HG02759 (cell line): ENCODE data around the gene PTPRH.
"Not testable (repeated sequence)": the region's sequence is repeated elsewhere in the genome, so short reads cannot be mapped to it uniquely, and the experiment has no call there.

Experiments used
- ATAC-seq: cut with Tn5 transposase; IDR thresholded peaks from one replicate; pipeline ENCODE4 v1.9.1; 2021; ENCODE audit warnings: mild to moderate bottlenecking, moderate library complexity; ENCODE audit not compliant: unreplicated experiment

PTPRH gene

GRCh38 chr19:55160128-55160985 lies 48.9 kb downstream of the PTPRH start:
- ATAC-seq, result peak; percentile 67

DNA sequence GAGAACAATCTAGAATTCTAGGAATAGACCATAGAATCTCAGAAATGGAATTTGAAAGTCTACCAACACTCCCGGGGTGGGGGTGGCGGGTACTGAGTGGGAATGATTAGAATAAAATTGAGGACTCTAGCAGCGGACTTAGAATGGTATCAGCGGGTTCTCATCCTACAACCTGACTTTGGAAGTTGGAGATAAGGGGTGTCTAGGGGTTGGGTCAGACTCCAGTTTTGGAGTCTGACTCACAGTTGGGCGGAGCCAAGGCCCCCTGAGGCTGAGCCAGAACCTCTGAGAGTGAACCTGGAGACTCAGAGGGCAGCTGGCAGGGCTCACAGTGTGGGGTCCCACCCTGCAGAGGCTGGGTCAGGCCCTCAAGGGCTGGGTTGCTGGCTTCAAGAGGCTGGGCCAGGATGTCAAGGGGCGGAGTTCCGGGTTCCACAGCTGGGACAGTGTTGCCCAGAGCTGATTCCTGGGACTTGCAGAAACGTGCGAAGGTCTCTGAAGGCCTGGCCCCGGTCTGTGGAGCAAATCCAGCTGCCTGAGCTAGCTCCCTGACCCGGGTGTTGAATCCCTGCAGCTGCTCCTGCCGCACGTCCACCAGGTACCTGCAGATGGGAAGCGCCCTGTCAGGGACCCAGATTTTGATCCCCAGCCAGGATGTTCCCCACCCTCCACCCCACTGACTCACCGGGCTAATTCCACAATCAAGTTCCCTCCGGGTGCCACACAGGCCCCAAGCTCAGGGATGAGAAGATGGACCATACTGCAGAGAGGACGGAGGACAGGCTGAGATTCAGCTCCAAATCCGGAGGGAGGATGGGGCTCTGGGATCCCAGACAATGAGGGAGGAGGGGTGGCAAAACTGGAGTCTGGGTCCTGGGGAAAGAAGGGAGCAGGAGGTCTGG lies 50.2 kb downstream of the PTPRH start:
- no peak for ATAC-seq

DNA sequence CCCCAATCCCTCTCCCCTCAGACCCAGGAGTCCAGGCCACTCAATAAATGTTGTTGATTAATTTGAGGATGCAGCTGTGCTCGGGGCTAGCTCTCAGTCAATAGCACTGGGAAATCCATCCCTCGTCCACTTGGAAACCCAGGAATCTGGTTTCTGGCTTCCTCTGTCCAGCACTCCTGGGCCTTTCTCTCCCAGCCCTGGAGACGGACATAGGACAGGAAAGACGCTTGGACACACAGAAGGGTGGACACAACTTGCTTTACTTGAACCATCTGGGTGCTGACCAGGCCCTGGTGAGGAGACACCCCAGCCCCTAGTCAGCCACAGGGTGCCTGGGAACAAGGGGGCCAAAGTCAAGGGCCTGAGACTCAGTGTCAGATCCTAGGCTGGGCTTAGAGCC lies 50.9 kb downstream of the PTPRH start:
- ATAC-seq, result no peak

- ATAC-seq, result no peak
These were observed 52.0 kb downstream of the PTPRH start, which contains the start of gene TNNI3 for GRCh38 chr19:55157064-55157908. Gene TNNI3, minus strand, starts transcription at chr19:55157732. Its CDS starts 143 bp downstream, at chr19:55157589.

- no peak for ATAC-seq
These were observed 52.9 kb downstream of the PTPRH start for GRCh38 chr19:55156202-55157063.

- ATAC-seq, result not testable (repeated sequence)
These were observed 53.5 kb downstream of the PTPRH start for GRCh38 chr19:55155784-55156183.

DNA sequence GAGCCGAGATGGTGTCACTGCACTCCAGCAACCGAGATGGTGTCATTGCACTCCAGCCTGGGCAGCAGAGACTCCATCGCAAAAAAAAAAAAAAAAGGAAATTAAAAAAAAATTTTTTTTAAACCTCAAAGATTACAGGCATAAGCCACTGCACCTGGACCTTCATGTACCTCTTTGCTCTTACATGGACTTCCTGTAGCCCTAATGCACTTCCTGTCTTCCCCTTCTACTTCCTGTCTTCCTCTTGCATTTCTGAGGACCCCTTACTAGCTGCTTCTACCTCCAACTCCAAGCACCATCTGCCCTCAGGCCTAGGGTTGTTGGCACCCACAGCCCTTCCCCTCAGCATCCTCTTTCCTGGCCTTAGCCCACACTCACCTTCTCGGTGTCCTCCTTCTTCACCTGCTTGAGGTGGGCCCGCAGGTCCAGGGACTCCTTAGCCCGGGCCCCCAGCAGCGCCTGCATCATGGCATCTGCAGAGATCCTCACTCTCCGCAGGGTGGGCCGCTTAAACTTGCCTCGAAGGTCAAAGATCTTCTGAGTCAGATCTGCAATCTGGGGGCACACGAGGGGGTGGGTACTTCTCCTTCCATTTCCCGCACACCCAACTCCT lies 55.5 kb downstream of the PTPRH start:
- no peak for ATAC-seq

GRCh38 chr19:55152017-55152416 lies 57.3 kb downstream of the PTPRH start:
- no peak for ATAC-seq

- no peak for ATAC-seq
These were observed 60.0 kb downstream of the PTPRH start, which contains the start of gene TNNT1 for GRCh38 chr19:55149078-55150003. Gene TNNT1, minus strand, starts transcription at chr19:55149206. Its CDS starts 2,049 bp downstream, at chr19:55147157.

DNA sequence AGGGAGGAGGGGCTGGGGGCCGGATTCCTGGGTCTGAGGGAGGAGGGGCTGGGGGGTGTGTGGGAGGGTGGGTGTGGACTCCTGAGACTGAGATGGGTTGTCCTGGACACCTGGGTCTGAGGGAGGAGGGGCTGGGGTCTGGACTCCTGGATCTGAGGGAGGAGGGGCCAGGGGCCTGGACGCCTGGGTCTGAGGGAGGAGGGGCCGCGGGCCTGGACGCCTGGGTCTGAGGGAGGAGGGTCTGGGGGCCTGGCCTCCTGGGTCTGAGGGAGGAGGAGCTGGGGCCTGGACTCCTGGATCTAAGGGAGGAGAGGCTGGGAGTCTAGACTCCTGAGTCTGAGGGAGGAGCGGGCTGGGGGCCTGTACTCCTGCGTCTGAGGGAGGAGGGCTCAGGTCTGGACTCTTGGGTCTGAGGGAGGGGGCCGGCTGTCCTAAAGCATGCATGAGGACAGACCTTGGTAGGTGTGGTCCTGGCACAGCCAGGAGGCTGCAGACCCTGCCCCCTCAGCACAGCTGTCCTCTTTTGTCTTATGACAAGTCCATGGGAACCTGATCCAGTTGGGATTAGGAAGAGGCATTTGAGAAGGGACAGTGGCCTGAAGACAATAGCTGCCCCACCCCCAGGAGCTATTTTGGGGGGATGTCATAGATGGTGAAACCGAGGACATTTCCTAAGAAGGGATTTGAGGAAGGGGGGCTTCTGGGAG lies 61.6 kb downstream of the PTPRH start:
- ATAC-seq, result no peak

GRCh38 chr19:55146705-55147273 lies 62.5 kb downstream of the PTPRH start:
- ATAC-seq, result no peak

DNA sequence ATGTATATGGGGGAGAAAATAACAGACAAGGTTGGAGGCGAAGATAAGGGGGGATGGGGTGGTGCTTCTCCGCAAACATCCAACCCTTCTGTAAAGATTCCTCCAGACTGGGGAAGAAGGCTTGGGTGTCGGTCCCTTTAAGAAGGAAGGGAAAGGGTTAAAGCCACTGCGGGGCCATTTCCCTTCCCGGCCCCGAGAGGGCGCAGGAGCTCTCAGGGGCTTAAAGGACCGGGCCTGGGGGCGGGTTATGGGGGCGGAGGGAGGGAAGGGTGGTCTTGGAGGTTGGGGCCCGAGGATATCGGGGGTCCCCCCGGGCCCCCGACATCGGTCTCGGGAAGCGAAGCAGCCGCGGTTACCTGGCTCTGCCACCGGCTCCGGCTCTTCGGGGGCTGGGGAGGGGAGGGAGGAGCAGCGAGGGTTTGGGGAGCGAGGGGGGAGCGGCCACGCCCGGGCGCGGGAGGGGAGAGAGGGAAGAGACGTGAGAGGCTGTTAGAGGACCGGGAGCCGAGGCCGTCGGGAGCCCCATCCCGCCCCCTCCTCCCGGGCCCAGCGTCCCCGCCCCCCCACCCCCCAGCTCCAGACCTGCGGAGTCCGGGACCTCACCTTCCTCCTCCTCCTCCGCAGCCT lies 63.1 kb downstream of the PTPRH start:
- ATAC-seq, result no peak

- ATAC-seq, result no peak
These were observed 64.1 kb downstream of the PTPRH start for GRCh38 chr19:55145232-55145631.

DNA sequence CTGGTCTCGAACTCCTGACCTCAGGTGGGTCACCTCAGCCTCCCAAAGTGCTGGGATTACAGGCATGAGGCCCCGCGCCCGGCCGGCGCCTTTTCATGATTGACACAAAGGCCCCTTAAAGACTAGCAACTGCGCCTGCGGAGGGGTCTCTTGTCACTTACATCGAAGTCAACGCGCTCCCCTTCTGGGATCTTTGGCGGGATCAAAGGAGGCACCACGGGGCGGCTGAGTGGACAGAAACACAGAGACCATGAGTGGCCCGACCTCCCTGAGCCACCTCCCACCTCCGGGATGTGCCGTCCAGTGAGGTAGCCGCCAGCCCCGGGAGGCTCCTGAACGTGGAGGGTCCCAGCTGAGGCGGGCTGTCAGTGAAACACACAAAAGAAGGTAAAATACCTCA lies 67.6 kb downstream of the PTPRH start:
- ATAC-seq, result no peak

DNA sequence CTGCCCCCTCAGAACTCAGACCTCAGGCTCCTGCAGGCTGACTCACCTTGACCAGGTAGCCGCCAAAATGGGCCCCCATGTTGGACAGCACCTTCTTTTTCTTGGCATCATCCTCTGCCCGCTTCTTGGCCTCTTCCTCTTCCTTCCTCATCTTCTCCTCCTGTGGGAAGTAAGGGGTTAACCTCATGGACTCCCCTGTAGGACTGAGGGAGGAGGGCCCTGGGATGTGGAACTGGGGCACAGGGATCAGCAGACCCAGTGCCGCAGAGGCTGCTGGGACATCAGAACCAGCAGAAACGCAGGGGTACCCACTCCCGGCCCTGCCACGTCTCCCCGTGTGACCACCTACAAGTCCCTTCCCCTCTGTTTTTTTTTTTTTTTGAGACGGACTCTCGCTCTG lies 71.4 kb downstream of the PTPRH start:
- ATAC-seq, result no peak

- no peak for ATAC-seq
These were observed 72.8 kb downstream of the PTPRH start for GRCh38 chr19:55136399-55137102.
